ENCODE measurements around the gene TMEM109.

GRCh38 chr11:60972182-60973030, 58.4 kb downstream of the TMEM109 start:
- TF ChIP-seq CTCF (conservative IDR thresholded peaks at IDR 0.05; ENCODE audit: low read depth, low read length), result no peak
- TF ChIP-seq POLR2A (IDR thresholded peaks at IDR 0.05; ENCODE audit: low read depth, low read length), result no peak
- TF ChIP-seq CEBPB (IDR thresholded peaks at IDR 0.05; ENCODE audit: low read depth, low read length), result no peak
- no peak for TF ChIP-seq MAFK (IDR thresholded peaks at IDR 0.05; ENCODE audit: low read depth, low read length)
- TF ChIP-seq BHLHE40 (IDR thresholded peaks at IDR 0.05; ENCODE audit: low read depth, low read length), result no peak
- TF ChIP-seq ELK1 (IDR thresholded peaks at IDR 0.05; ENCODE audit: borderline replicate concordance, low read depth, low read length), result no peak
